ENCODE results near the gene NHLRC4. TPM values are rescaled to one million over a fixed set of nuclear protein-coding genes. Genes with fewer than 3 reads are reported as not detected.

The NHLRC4 gene
- polyA plus RNA-seq, 2 of the 4 experiments (the other 2 are of a cell fraction), result 0.03 to 0.09 TPM

- Histone ChIP-seq H3K4me2 (peak overlapping the region; percentile 73), H3K9me3 (no peaks in the 10 kb centered on the region), H3K27ac (peak overlapping the region; percentile 25 to 73; a peak in 5 of 6 replicates), H3K4me3 (no peak overlapping the region), H3K4me1 (peaks cover 37% of the 10 kb centered on the region)
- DNase-seq (ENCODE audit: low read depth in 1 of 2, low spot score in 1 of 2) (no peak), ATAC-seq (peak; percentile 51 to 63), FAIRE-seq (no peak)
- ChIA-PET CTCF (interaction anchor here (1.1 to 1.6 kb wide), 4 partner anchors 8 to 106 kb away, joined by 3 to 5 read pairs (median 4); no protein-coding TSS in a partner anchor), POLR2A (no interaction called here)
- WGBS (ENCODE audit: missing lambda C conversion rate), result 79% methylated on average over 24 of the region's 27 CpGs
- TF ChIP-seq CEBPB (IDR thresholded peaks at IDR 0.05) (no peak), MAFK (IDR thresholded peaks at IDR 0.05; ENCODE audit: partially characterized antibody) (no peak), KDM1A (IDR thresholded peaks at IDR 0.05; ENCODE audit: low read depth) (no peak), CHD4 (IDR thresholded peaks at IDR 0.05; ENCODE audit: borderline replicate concordance) (no peak), BHLHE40 (IDR thresholded peaks at IDR 0.05; ENCODE audit: low read depth, low read length) (no peak), MAZ (IDR thresholded peaks at IDR 0.05; ENCODE audit: borderline replicate concordance, low read depth, low read length) (no peak), MYC (IDR thresholded peaks at IDR 0.05; ENCODE audit: borderline replicate concordance, low read length) (no peak)
These were observed 31.9 kb upstream of the NHLRC4 start for GRCh38 chr16:534856-535445.

GRCh38 chr16:535446-536405 is 31.1 kb upstream of the NHLRC4 start:
- TF ChIP-seq FOSL2 (IDR thresholded peaks at IDR 0.05) (no peak), FOSL2 (CRISPR knock-in tag; IDR thresholded peaks at IDR 0.05) (peak; percentile 62), PHF8 (IDR thresholded peaks at IDR 0.05; ENCODE audit: borderline replicate concordance, low read depth) (no peak), MAX (IDR thresholded peaks at IDR 0.05) (peak; percentile 44; the same call in 1 of the 2 replicates)
- WGBS (ENCODE audit: missing lambda C conversion rate), result 53% methylated on average over 22 of the region's 39 CpGs
- FAIRE-seq (no peak), ATAC-seq (peak; percentile 78 to 80), DNase-seq (ENCODE audit: low read depth in 1 of 2, low spot score in 1 of 2) (peak; percentile 58 to 80)
- CTCF ChIA-PET, result interaction anchor here (1.5 to 1.7 kb wide), 3 partner anchors 9 to 470 kb away, joined by 3 to 5 read pairs (median 3); no protein-coding TSS in a partner anchor
- Histone ChIP-seq H3K4me2 (peak overlapping the region; percentile 73), H3K4me3 (no peak overlapping the region), H3K9me3 (no peaks in the 10 kb centered on the region), H3K4me1 (peaks cover 35% of the 10 kb centered on the region), H3K27ac (peak overlapping the region; percentile 43 to 73; a peak in 5 of 6 replicates)
- POLR2A ChIA-PET, result no interaction called here

GRCh38 chr16:536746-537145 is 30.1 kb upstream of the NHLRC4 start:
- WGBS (ENCODE audit: missing lambda C conversion rate), result 94% methylated on average over 14 of the region's 17 CpGs
- H3K4me1 ChIP-seq, result peaks cover 35% of the 10 kb centered on the region
- no peak overlapping the region for H3K4me2 ChIP-seq
- FAIRE-seq (no peak), DNase-seq (ENCODE audit: low read depth in 1 of 2, low spot score in 1 of 2) (no peak), ATAC-seq (no peak)
- no peak for TF ChIP-seq FOXS1 (CRISPR knock-in tag; IDR thresholded peaks at IDR 0.05)
- TF ChIP-seq HOXB5 (CRISPR knock-in tag; IDR thresholded peaks at IDR 0.05), result no peak
- no peak for TF ChIP-seq ZFP36 (IDR thresholded peaks at IDR 0.05; ENCODE audit: borderline replicate concordance, partially characterized antibody)
- ChIA-PET POLR2A (no interaction called here), CTCF (interaction anchor here (0.7 to 1.7 kb wide), 5 partner anchors 10 to 471 kb away, joined by 3 to 5 read pairs (median 3); no protein-coding TSS in a partner anchor)
- H3K27ac ChIP-seq, result no peak overlapping the region
- no peaks in the 10 kb centered on the region for H3K9me3 ChIP-seq
- no peak overlapping the region for H3K4me3 ChIP-seq

GRCh38 chr16:537415-538335 is 29.1 kb upstream of the NHLRC4 start:
- CTCF ChIA-PET, result interaction anchor here (0.7 to 1.7 kb wide), 6 partner anchors 9 to 472 kb away, joined by 3 to 8 read pairs (median 3); no protein-coding TSS in a partner anchor
- 95% methylated on average over 59 of the region's 60 CpGs for WGBS (ENCODE audit: missing lambda C conversion rate)
- H3K4me3 ChIP-seq, result no peak overlapping the region
- POLR2A ChIA-PET, result interaction anchor here (0.6 kb wide), 1 partner anchor 14 kb away, joined by 3 read pairs; no protein-coding TSS in a partner anchor
- no peak overlapping the region for H3K27ac ChIP-seq
- H3K4me1 ChIP-seq, result peaks cover 35% of the 10 kb centered on the region
- FAIRE-seq (no peak), DNase-seq (ENCODE audit: low read depth in 1 of 2, low spot score in 1 of 2) (no peak), ATAC-seq (no peak)
- H3K4me2 ChIP-seq, result no peak overlapping the region
- TF ChIP-seq CTCF (IDR thresholded peaks at IDR 0.05) (peak; percentile 10; the same call in 1 of the 3 replicates), FOXS1 (CRISPR knock-in tag; IDR thresholded peaks at IDR 0.05) (no peak), CBX8 (IDR thresholded peaks at IDR 0.05) (no peak)
- H3K9me3 ChIP-seq, result no peaks in the 10 kb centered on the region
